Ovary (tissue), 3 donors: ENCODE results near the gene CD34.

Experiments
- EP300 ChIP-seq: sonication (generic); formaldehyde crosslinking; IDR thresholded peaks from one replicate; pipeline ENCODE4 v1.6.1; 2017; ENCODE audit warnings: antibody characterized with exemption
- POLR2A ChIP-seq: fragments of 450-650 bp; IDR thresholded peaks from one replicate; pipeline ENCODE4 v1.6.1; 2017; ENCODE audit warnings: antibody characterized with exemption, mild to moderate bottlenecking, moderate library complexity
- TF ChIP-seq, protein P1 (sequence below), 3 donors: fragments of 450-650 bp in 2 of 3; fragments of 200-600 bp in 1 of 3; IDR thresholded peaks; one replicate each; pipeline versions ENCODE4 v1.5.1 to v1.8.0; 2016 to 2022; ENCODE audit warnings: antibody characterized with exemption in 3 of 3, mild to moderate bottlenecking in 1 of 3
- donor health status: DM: no; HTN: no; CAD: no.

DNA sequence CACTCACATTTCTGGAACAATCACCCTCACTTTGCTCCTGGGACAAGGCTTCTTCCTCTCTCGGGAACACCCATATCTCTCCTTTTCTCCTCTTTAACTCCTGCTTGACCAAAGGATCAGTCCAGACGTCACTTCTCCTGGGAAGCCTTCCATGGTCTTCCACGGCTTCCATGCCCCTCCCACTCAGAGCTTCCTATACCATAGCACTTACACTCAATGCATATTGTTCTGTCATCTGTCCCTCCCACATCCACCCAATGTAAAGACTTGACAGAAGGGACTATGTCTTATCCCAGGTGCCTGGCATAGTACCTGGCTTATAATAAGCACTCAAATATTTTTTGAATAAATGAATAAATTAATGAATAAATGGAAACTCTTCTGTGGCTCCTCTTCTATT is 28.2 kb downstream of the CD34 start:
- TF ChIP-seq POLR2A, result no peak
- TF ChIP-seq, protein P1, sequence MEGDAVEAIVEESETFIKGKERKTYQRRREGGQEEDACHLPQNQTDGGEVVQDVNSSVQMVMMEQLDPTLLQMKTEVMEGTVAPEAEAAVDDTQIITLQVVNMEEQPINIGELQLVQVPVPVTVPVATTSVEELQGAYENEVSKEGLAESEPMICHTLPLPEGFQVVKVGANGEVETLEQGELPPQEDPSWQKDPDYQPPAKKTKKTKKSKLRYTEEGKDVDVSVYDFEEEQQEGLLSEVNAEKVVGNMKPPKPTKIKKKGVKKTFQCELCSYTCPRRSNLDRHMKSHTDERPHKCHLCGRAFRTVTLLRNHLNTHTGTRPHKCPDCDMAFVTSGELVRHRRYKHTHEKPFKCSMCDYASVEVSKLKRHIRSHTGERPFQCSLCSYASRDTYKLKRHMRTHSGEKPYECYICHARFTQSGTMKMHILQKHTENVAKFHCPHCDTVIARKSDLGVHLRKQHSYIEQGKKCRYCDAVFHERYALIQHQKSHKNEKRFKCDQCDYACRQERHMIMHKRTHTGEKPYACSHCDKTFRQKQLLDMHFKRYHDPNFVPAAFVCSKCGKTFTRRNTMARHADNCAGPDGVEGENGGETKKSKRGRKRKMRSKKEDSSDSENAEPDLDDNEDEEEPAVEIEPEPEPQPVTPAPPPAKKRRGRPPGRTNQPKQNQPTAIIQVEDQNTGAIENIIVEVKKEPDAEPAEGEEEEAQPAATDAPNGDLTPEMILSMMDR (IDR thresholded peaks at IDR 0.05), result no peak
- no peak for TF ChIP-seq EP300
